K562 (cell line): ENCODE measurements around the gene NINJ2. TPM values are rescaled to one million over a fixed set of nuclear protein-coding genes. Genes with fewer than 3 reads are reported as not detected.

Experiments used
- ATAC-seq: fragments of 200-7000 bp; cut with Tn5 transposase; 3 replicates; pipeline ENCODE4 v1.9.1; 2020; ENCODE audit warnings: moderate library complexity
- BruUV-seq: library from RNA; stranded (reverse); fragments of 400-500 nt; replicated peaks from 2 replicates; lab custom pipeline; 2021; lab: Mats Ljungman, UMichigan
- CTCF ChIA-PET: fragments of 300-600 bp; formaldehyde crosslinking; extraction: SDS; loops from one replicate; lab custom pipeline; 2021; ENCODE audit warnings: low intra/inter-chr PET ratio; lab: Yijun Ruan, JAX
- POLR2A ChIA-PET: fragments of 300-600, 350-650 bp; sonication (Branson Sonifier 250); formaldehyde crosslinking; extraction: SDS; loops from one replicate; lab custom pipeline; 2021; ENCODE audit warnings: antibody characterized with exemption, inconsistent platforms; lab: Yijun Ruan, JAX
- DNase-seq, 4 experiments: peaks; one replicate each; pipeline versions ENCODE4 v3.0.0 to v3.0.0-alpha.2; 2011 to 2018; ENCODE audit warnings: low spot score in 3 of 4, mixed read lengths in 3 of 4; ENCODE audit errors: extremely low read depth in 1 of 4
- FAIRE-seq: peaks from 2 replicates; lab custom pipeline; 2011; peaks lifted over from hg19 to GRCh38; lab: Jason Lieb, UNC
- H2AFZ ChIP-seq: 2 replicates; pipeline ENCODE4 v1.6.0; 2011; ENCODE audit warnings: low read depth, low read length, control low read depth, inconsistent platforms
- H3K27ac ChIP-seq: fragments of 200-600 bp; 3 replicates; pipeline ENCODE4 v1.8.0; 2011; ENCODE audit warnings: low read depth, mild to moderate bottlenecking, control low read depth, inconsistent platforms, low read length, moderate library complexity, mixed read lengths; ENCODE audit errors: extremely low read depth
- H3K27me3 ChIP-seq, 2 experiments: fragments of 300-600 bp in 1 of 2; 2 replicates in 1 of 2; 3 replicates in 1 of 2; pipeline versions ENCODE4 v1.6.0 to v1.8.0; 2011; ENCODE audit warnings: inconsistent platforms in 2 of 2, low read length in 2 of 2, mild to moderate bottlenecking in 1 of 2, mixed read lengths in 1 of 2, moderate library complexity in 1 of 2; ENCODE audit not compliant: control insufficient read depth in 2 of 2, insufficient read depth in 2 of 2
- H3K36me3 ChIP-seq: fragments of 300-600 bp; 3 replicates; pipeline ENCODE4 v1.8.0; 2011; ENCODE audit warnings: mild to moderate bottlenecking, low read length, inconsistent platforms; ENCODE audit not compliant: control insufficient read depth, insufficient read depth
- H3K4me1 ChIP-seq, 2 experiments: fragments of 200-600 bp in 1 of 2; replicated peaks in 1 of 2; 2 replicates in 1 of 2; 3 replicates in 1 of 2; pipeline versions ENCODE4 v1.5.1 to v1.8.0; 2011; ENCODE audit warnings: inconsistent platforms in 2 of 2, low read length in 2 of 2, mild to moderate bottlenecking in 1 of 2, mixed read lengths in 1 of 2, moderate library complexity in 1 of 2; ENCODE audit not compliant: control insufficient read depth in 2 of 2, insufficient read depth in 2 of 2
- H3K4me2 ChIP-seq: 2 replicates; pipeline ENCODE4 v1.6.1; 2011; ENCODE audit warnings: low read length, control low read depth, inconsistent platforms, mixed read lengths; ENCODE audit not compliant: insufficient read depth
- H3K4me3 ChIP-seq: fragments of 200-600 bp; sonication (generic), shearing (Covaris generic); 2 replicates; pipeline ENCODE4 v1.5.1; 2016; ENCODE audit warnings: control low read depth, inconsistent platforms
- H3K79me2 ChIP-seq: fragments of 200-600 bp; 3 replicates; pipeline ENCODE4 v1.8.0; 2011; ENCODE audit warnings: low read length, inconsistent platforms; ENCODE audit not compliant: control insufficient read depth, insufficient read depth
- H3K9ac ChIP-seq, 2 experiments: 2 replicates each; pipeline versions ENCODE4 v1.6.0 to v1.6.1; 2011; ENCODE audit warnings: low read depth in 2 of 2, low read length in 2 of 2, control low read depth in 1 of 2, inconsistent platforms in 1 of 2, mild to moderate bottlenecking in 1 of 2, mixed read lengths in 1 of 2; ENCODE audit not compliant: insufficient read depth in 1 of 2
- H3K9me1 ChIP-seq: one replicate; pipeline ENCODE4 v1.6.0; 2011; ENCODE audit warnings: inconsistent platforms, mild to moderate bottlenecking, low read length, moderate library complexity; ENCODE audit not compliant: control insufficient read depth, insufficient read depth
- H3K9me3 ChIP-seq: replicated peaks from 2 replicates; pipeline ENCODE4 v1.5.1; 2011; ENCODE audit warnings: low read depth, low read length, inconsistent platforms; ENCODE audit not compliant: control insufficient read depth, insufficient read depth
- H4K20me1 ChIP-seq: replicated peaks from 2 replicates; pipeline ENCODE4 v1.6.1; 2011; ENCODE audit warnings: low read length, inconsistent platforms, mixed read lengths; ENCODE audit not compliant: control insufficient read depth, insufficient read depth
- CLOCK ChIP-seq: fragments of 250-450 bp; sonication (Bioruptor Pico); IDR thresholded peaks from 2 replicates; pipeline ENCODE4 v1.4.0; 2020; ENCODE audit warnings: mild to moderate bottlenecking, moderate library complexity, borderline replicate concordance
- DACH1 ChIP-seq: fragments of 450-650 bp; IDR thresholded peaks from 2 replicates; pipeline ENCODE4 v1.6.1; 2018; ENCODE audit not compliant: partially characterized antibody
- EGR1 ChIP-seq: fragments of 450-650 bp; conservative IDR thresholded peaks from 2 replicates; pipeline ENCODE4 v1.6.1; 2017; ENCODE audit warnings: mild to moderate bottlenecking
- GTF2A2 ChIP-seq: IDR thresholded peaks from 2 replicates; pipeline ENCODE4 v1.6.1; 2016; ENCODE audit warnings: mild to moderate bottlenecking, missing genetic modification characterization, missing compliant biosample characterization
- NR2C2 ChIP-seq, 2 experiments: fragments of 200-800 bp in 1 of 2; sonication (Bioruptor generic) in 1 of 2; sonication (generic) in 1 of 2; formaldehyde crosslinking in 1 of 2; IDR thresholded peaks; 2 replicates each; pipeline versions ENCODE4 v1.6.1 to v1.8.0; 2016 to 2022; ENCODE audit warnings: mild to moderate bottlenecking in 1 of 2, missing compliant biosample characterization in 1 of 2, missing genetic modification characterization in 1 of 2, missing genetic modification reagents in 1 of 2
- RERE ChIP-seq: sonication (generic); formaldehyde crosslinking; IDR thresholded peaks from 2 replicates; pipeline ENCODE4 v1.8.0; 2023; ENCODE audit warnings: missing genetic modification reagents, mild to moderate bottlenecking, borderline replicate concordance
- ZNF212 ChIP-seq: fragments of 450-650 bp; formaldehyde crosslinking; IDR thresholded peaks from 2 replicates; pipeline ENCODE4 v1.4.0; 2020; ENCODE audit warnings: mild to moderate bottlenecking
- ZSCAN32 ChIP-seq: fragments of 450-650 bp; formaldehyde crosslinking; IDR thresholded peaks from 2 replicates; pipeline ENCODE4 v1.4.0; 2020; ENCODE audit warnings: mild to moderate bottlenecking, moderate library complexity
- WGBS: fragments of 100-300 bp; shearing (Covaris generic); methylation state at CpG from one replicate; pipeline ENCODE4 v1.1.6; 2016; ENCODE audit warnings: low coverage, mixed read lengths; ENCODE audit not compliant: insufficient coverage; ENCODE audit errors: missing lambda C conversion rate; 5-methylcytosine and 5-hydroxymethylcytosine counted together
- in situ Hi-C: fragments of 300-500 bp; cut with MboI; formaldehyde crosslinking; loops from 4 replicates; pipeline ENCODE4 v1.15.0; 2018; ENCODE audit warnings: inconsistent platforms, mixed read lengths
- intact Hi-C: fragments of 100-400 bp; cut with micrococcal nuclease; formaldehyde crosslinking; loops from 2 replicates; pipeline ENCODE4 v1.14.2; 2022
- polyA plus RNA-seq, 8 experiments: library from polyadenylated mRNA; depleted of rRNA in 4 of 8; stranded (reverse) in 5 of 8; unstranded in 3 of 8; fragments of >200 nt; fragmentation: Nextera tagmentation in 2 of 8; fragmentation: Illumina TruSeq in 1 of 8; extraction: Ambion mirVana in 2 of 8; extraction: Trizol in 1 of 8; gene quantifications; 2 replicates each; pipeline versions ENCODE4 v1.2.1 to v1.2.3, GENCODE V29; 2011 to 2014; ENCODE audit warnings: inconsistent platforms in 1 of 8, missing spikeins in 1 of 8
- total RNA-seq, 7 experiments: library from RNA; depleted of rRNA in 6 of 7; stranded (reverse); fragments of >200 nt in 6 of 7; fragmentation: Illumina TruSeq in 2 of 7; extraction: Trizol in 2 of 7; gene quantifications; 2 replicates each; pipeline versions ENCODE4 v1.2.1 to v1.2.3, GENCODE V29; 2011 to 2021; ENCODE audit warnings: low replicate concordance in 1 of 7

Gene NINJ2
- total and polyA plus RNA-seq, 9 of the 15 experiments (the other 6 are each of a cell fraction or from before 2014, with no cell fraction given), result 2.6 to 16.0 (median 4.5) TPM

GRCh38 chr12:549476-550082, 113.7 kb downstream of the NINJ2 start:
- no peak for ATAC-seq
- H4K20me1 ChIP-seq, result no peaks in the 10 kb centered on the region; the same call in 1 of the 2 replicates
- no peaks in the 10 kb centered on the region for H3K9me3 ChIP-seq
- WGBS, result 43% methylated on average over 13 of the region's 29 CpGs
- H3K4me3 ChIP-seq, result no peak overlapping the region
- no peak overlapping the region for H3K4me2 ChIP-seq
- BruUV-seq, result no TSS peak
- intact Hi-C loops, result no loop called here
- FAIRE-seq, result no peak
- ChIA-PET POLR2A (no interaction called here), CTCF (no interaction called here)
- H3K9me1 ChIP-seq, result peaks cover 3% of the 10 kb centered on the region
- no peak overlapping the region for H2AFZ ChIP-seq
- H3K27me3 ChIP-seq, result peaks cover 3 to 66% of the 10 kb centered on the region in 2 experiments; a peak in 4 of 5 replicates
- in situ Hi-C loops, result loop anchor here (25.0 kb wide), 1 partner anchor 1038 kb away; the partner anchor contains the start of gene FBXL14
- no peaks in the 10 kb centered on the region for H3K79me2 ChIP-seq
- H3K9ac ChIP-seq, result no peak overlapping the region
- DNase-seq, result no peak
- TF ChIP-seq DACH1, result no peak
- no peak for TF ChIP-seq CLOCK (CRISPR knock-in tag)
- no peak for TF ChIP-seq ZSCAN32 (CRISPR knock-in tag)
- TF ChIP-seq RERE, result no peak
- no peak for TF ChIP-seq EGR1
- no peak for TF ChIP-seq ZNF212 (CRISPR knock-in tag)
- no peak for TF ChIP-seq GTF2A2 (tag)
- TF ChIP-seq NR2C2 (CRISPR knock-in tag; IDR thresholded peaks at IDR 0.05), result no peak
- TF ChIP-seq NR2C2 (tag; IDR thresholded peaks at IDR 0.05), result no peak
- no peak overlapping the region for H3K27ac ChIP-seq
- H3K4me1 ChIP-seq, result peaks cover 0 to 22% of the 10 kb centered on the region in 2 experiments; a peak in 3 of 5 replicates
- H3K36me3 ChIP-seq, result no peaks in the 10 kb centered on the region
